GM12864 (cell line): Measurements from ENCODE around the gene ESYT1.

Experiments
- DNase-seq: peaks from one replicate; pipeline ENCODE4 v3.0.0-alpha.2; 2011; ENCODE audit warnings: low read depth
- H3K4me3 ChIP-seq: 2 replicates; pipeline ENCODE4 v1.5.1; 2011; ENCODE audit warnings: mild to moderate bottlenecking, low read depth, low read length, control low read depth
- TF ChIP-seq, protein P1 (sequence below): IDR thresholded peaks from 2 replicates; pipeline ENCODE4 v1.5.1; 2011; ENCODE audit warnings: low read depth, mild to moderate bottlenecking, moderate library complexity, low read length, control low read depth, inconsistent platforms; ENCODE audit errors: missing control alignments

Gene ESYT1, protein sequence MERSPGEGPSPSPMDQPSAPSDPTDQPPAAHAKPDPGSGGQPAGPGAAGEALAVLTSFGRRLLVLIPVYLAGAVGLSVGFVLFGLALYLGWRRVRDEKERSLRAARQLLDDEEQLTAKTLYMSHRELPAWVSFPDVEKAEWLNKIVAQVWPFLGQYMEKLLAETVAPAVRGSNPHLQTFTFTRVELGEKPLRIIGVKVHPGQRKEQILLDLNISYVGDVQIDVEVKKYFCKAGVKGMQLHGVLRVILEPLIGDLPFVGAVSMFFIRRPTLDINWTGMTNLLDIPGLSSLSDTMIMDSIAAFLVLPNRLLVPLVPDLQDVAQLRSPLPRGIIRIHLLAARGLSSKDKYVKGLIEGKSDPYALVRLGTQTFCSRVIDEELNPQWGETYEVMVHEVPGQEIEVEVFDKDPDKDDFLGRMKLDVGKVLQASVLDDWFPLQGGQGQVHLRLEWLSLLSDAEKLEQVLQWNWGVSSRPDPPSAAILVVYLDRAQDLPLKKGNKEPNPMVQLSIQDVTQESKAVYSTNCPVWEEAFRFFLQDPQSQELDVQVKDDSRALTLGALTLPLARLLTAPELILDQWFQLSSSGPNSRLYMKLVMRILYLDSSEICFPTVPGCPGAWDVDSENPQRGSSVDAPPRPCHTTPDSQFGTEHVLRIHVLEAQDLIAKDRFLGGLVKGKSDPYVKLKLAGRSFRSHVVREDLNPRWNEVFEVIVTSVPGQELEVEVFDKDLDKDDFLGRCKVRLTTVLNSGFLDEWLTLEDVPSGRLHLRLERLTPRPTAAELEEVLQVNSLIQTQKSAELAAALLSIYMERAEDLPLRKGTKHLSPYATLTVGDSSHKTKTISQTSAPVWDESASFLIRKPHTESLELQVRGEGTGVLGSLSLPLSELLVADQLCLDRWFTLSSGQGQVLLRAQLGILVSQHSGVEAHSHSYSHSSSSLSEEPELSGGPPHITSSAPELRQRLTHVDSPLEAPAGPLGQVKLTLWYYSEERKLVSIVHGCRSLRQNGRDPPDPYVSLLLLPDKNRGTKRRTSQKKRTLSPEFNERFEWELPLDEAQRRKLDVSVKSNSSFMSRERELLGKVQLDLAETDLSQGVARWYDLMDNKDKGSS

DNA sequence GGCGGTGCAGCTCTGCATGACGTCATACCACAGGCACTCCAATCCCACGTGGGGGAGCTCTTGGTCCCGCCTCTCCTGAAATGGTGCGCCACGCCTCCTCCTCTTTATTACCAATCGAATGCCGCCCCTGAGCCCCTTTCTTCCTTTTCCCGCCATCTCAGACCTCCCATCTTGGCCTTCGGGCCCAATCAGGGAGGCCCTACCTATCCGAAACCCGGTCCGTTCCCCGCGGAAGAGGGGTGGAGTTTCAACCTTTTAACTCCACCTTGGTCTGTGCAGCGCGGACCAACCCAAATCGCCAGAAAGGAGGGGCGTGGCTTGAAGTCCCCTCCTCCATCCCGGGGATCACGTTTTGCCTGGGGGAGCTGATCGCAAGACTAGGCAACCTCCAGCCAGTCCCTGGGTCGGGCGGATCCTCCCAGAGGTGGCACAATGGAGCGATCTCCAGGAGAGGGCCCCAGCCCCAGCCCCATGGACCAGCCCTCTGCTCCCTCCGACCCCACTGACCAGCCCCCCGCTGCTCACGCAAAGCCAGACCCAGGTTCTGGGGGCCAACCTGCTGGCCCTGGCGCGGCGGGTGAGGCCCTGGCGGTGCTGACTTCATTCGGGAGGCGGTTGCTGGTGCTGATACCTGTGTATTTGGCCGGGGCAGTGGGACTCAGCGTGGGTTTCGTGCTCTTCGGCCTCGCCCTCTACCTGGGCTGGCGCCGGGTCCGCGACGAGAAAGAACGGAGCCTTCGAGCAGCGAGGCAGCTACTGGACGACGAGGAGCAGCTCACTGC, at the start of gene ESYT1:
ESYT1 (plus strand) TSS at position 380 of the 782 bp plus-strand sequence; CDS start at position 433, 53 bp downstream.
- TF ChIP-seq, protein P1, sequence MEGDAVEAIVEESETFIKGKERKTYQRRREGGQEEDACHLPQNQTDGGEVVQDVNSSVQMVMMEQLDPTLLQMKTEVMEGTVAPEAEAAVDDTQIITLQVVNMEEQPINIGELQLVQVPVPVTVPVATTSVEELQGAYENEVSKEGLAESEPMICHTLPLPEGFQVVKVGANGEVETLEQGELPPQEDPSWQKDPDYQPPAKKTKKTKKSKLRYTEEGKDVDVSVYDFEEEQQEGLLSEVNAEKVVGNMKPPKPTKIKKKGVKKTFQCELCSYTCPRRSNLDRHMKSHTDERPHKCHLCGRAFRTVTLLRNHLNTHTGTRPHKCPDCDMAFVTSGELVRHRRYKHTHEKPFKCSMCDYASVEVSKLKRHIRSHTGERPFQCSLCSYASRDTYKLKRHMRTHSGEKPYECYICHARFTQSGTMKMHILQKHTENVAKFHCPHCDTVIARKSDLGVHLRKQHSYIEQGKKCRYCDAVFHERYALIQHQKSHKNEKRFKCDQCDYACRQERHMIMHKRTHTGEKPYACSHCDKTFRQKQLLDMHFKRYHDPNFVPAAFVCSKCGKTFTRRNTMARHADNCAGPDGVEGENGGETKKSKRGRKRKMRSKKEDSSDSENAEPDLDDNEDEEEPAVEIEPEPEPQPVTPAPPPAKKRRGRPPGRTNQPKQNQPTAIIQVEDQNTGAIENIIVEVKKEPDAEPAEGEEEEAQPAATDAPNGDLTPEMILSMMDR = no peak
- peak within 1 kb of the TSS; percentile 88 for H3K4me3 ChIP-seq
- peak; percentile 99 for DNase-seq

DNA sequence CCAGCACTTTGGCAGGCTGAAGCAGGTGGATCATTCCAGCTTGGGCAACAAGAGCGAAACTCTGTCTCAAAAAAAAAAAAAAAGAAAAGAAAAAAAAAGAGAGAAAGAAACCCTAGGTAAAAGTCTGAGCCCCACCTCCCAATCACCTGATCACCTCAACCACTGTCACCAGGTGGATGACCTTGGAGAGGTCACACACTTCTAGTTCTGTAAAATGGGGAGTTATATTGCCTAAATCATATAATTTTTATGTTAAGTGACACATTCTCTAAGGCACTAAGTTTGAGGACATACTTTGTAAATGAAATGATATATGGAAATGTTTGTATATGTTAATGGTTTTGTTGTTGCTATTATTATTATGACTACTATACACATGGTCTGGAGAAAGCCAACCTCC, 49.6 kb upstream of the ESYT1 start:
- no peak overlapping the region for H3K4me3 ChIP-seq
- DNase-seq = no peak
- TF ChIP-seq, protein P1 = no peak

DNA sequence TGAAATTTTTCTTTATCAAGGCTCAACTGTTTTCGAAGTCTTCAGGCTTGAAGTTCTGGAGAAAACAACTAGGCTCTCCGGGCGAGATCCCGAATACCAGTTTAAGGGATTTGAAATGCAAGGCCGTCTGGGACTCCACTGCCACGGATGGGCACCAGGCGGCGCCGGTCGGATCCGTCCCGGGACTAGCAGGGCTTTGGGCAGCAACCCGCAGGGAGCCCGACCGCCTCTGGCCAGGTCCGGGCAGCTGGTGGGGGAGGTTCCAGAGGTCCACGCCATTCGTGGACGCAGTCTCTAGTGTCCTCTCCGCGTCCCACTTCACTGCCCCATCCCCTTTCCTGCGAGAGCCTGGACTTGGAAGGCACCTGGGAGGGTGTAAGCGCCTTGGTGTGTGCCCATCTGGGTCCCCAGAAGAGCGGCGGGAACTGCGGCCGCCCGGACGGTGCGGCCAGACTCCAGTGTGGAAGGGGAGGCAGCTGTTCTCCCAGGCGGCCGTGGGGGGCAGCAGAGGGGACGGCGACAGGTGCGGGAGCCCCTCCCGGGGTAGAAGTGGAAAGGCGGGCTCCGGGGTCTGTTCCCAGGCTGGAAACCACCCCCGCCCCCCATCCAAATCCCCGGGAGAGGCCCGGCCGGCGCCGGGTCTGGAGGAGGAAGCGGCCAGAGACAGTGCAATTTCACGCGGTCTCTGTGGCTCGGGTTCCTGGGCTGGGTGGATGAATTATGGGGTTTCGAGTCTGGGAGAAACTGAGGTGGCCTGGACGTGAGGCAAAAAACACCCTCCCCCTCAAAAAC, 48.9 kb upstream of the ESYT1 start:
- TF ChIP-seq, protein P1 = peak; percentile 55
- no peak for DNase-seq
- peak overlapping the region; percentile 52 for H3K4me3 ChIP-seq

DNA sequence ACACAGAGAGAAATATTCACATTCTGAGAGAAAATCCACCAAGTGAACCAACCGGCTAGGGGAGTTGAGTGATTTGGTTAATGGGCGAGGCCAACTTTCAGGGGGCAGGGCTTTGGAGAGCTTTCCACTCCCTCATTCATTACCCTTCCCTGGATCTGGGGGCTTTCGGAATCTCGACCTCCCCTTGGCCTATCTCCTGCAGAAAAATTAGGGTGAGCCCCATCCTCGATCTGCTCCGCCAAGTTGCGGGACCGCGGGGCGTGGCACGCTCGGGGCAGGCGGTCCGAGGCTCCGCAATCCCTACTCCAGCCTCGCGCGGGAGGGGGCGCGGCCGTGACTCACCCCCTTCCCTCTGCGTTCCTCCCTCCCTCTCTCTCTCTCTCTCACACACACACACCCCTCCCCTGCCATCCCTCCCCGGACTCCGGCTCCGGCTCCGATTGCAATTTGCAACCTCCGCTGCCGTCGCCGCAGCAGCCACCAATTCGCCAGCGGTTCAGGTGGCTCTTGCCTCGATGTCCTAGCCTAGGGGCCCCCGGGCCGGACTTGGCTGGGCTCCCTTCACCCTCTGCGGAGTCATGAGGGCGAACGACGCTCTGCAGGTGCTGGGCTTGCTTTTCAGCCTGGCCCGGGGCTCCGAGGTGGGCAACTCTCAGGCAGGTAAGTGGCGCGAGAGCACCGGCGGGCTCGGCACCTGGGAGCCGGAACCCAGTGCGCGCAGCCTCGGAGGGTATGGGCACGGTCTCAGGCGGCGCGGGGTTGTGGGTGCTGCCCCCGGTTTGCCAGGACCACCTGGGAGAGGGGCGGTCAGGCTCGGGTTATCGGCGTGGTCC, 48.1 kb upstream of the ESYT1 start, which contains the start of gene ERBB3:
ERBB3 (plus strand) TSS at position 443 of the 833 bp plus-strand sequence; CDS start at position 579, 136 bp downstream.
- no peak for DNase-seq
- TF ChIP-seq, protein P1 = no peak
- H3K4me3 ChIP-seq = peak within 1 kb of the TSS; percentile 52

DNA sequence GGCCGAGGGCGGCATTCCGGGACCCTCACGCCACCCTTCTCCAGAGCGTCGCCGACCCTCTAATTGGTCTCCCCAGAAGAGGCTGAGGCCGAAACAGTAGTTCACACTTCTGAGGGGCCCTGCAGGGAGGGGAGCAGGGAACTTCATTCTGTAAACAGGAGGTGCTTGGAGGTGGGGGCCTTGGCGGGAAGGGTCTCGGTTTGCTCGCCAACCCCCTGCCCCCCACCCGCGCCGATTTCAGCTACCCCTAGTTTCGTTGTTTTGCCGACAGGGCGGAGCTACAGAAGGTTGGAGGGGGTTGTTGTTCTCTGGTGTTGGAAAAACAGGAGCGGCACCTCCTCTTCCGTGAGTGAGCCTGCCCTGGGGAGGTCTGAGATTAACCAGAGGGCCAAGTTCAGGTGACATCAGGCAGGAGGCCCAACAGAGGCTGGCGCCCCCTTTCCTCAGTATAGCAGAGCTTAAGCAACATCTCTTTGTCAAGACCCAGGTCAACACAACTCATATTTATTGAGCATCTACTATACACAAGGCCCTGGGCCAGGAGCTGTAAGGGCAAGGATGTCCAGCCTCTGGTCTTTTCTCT, 47.4 kb upstream of the ESYT1 start:
- DNase-seq = no peak
- no peak overlapping the region for H3K4me3 ChIP-seq
- TF ChIP-seq, protein P1 = no peak
